GM23248 (cell line): ENCODE results near the gene VGLL2. TPM values are rescaled to one million over a fixed set of nuclear protein-coding genes. Genes with fewer than 3 reads are reported as not detected.

ENCODE experiments used
- DNase-seq: peaks from one replicate; pipeline ENCODE4 v3.0.0-alpha.2; 2015
- H2AFZ ChIP-seq: fragments of 200-600 bp; sonication (generic); 2 replicates; pipeline ENCODE4 v1.6.1; 2016; ENCODE audit warnings: antibody characterized with exemption
- H3F3A ChIP-seq: fragments of 200-600 bp; sonication (generic); 2 replicates; pipeline ENCODE4 v1.6.1; 2016; ENCODE audit warnings: mild to moderate bottlenecking, antibody characterized with exemption, mixed run types; ENCODE audit not compliant: insufficient read depth
- H3K27ac ChIP-seq: fragments of 200-600 bp; sonication (generic); 2 replicates; pipeline ENCODE4 v1.5.1; 2016; ENCODE audit warnings: mild to moderate bottlenecking
- H3K27me3 ChIP-seq: fragments of 200-600 bp; sonication (generic); replicated peaks from 2 replicates; pipeline ENCODE4 v1.6.1; 2016; ENCODE audit warnings: mild to moderate bottlenecking; ENCODE audit not compliant: insufficient read depth
- H3K36me3 ChIP-seq: fragments of 200-600 bp; sonication (generic); 2 replicates; pipeline ENCODE4 v1.6.1; 2016; ENCODE audit warnings: low read depth, mild to moderate bottlenecking
- H3K4me1 ChIP-seq: fragments of 200-600 bp; sonication (generic); 2 replicates; pipeline ENCODE4 v1.6.1; 2016; ENCODE audit warnings: mild to moderate bottlenecking; ENCODE audit not compliant: insufficient read depth
- H3K4me2 ChIP-seq: fragments of 200-600 bp; sonication (generic); one replicate; pipeline ENCODE4 v1.6.1; 2016; ENCODE audit warnings: mild to moderate bottlenecking; ENCODE audit not compliant: unreplicated experiment
- H3K4me3 ChIP-seq: fragments of 200-600 bp; sonication (generic); 2 replicates; pipeline ENCODE4 v1.5.1; 2016; ENCODE audit warnings: mild to moderate bottlenecking
- H3K79me2 ChIP-seq: fragments of 200-600 bp; sonication (generic); 2 replicates; pipeline ENCODE4 v1.6.1; 2016; ENCODE audit warnings: mild to moderate bottlenecking; ENCODE audit not compliant: insufficient read depth
- H3K9ac ChIP-seq: fragments of 200-600 bp; sonication (generic); 2 replicates; pipeline ENCODE4 v1.6.1; 2016; ENCODE audit warnings: mild to moderate bottlenecking
- H3K9me2 ChIP-seq: fragments of 200-600 bp; sonication (generic); 2 replicates; pipeline ENCODE4 v1.6.1; 2016; ENCODE audit warnings: mixed run types, mild to moderate bottlenecking, moderate library complexity; ENCODE audit not compliant: insufficient read depth
- H3K9me3 ChIP-seq: fragments of 200-600 bp; sonication (generic); one replicate; pipeline ENCODE4 v1.6.1; 2017; ENCODE audit warnings: low read depth
- H4K20me1 ChIP-seq: fragments of 200-600 bp; sonication (generic); 2 replicates; pipeline ENCODE4 v1.6.0; 2016; ENCODE audit not compliant: insufficient read depth
- EZH2 ChIP-seq: fragments of 200-600 bp; sonication (generic); IDR thresholded peaks from 2 replicates; pipeline ENCODE4 v1.6.1; 2018; ENCODE audit warnings: antibody characterized with exemption, mild to moderate bottlenecking; ENCODE audit not compliant: insufficient read depth, poor library complexity, severe bottlenecking
- EZH2phosphoT487 ChIP-seq: fragments of 200-600 bp; sonication (generic); IDR thresholded peaks from 2 replicates; pipeline ENCODE4 v1.6.1; 2018; ENCODE audit warnings: antibody characterized with exemption, moderate library complexity, mild to moderate bottlenecking, low read depth; ENCODE audit not compliant: insufficient read depth
- WGBS, 2 experiments: methylation state at CpG; one replicate each; pipeline ENCODE4 v1.1.6; 2015 to 2017; ENCODE audit warnings: low lambda C conversion rate in 2 of 2, low coverage in 1 of 2; ENCODE audit errors: missing lambda C conversion rate in 2 of 2; 5-methylcytosine and 5-hydroxymethylcytosine counted together
- in situ Hi-C: fragments of 300-500 bp; cut with MboI; formaldehyde crosslinking; loops from 2 replicates; pipeline ENCODE4 v1.15.0; 2020
- polyA plus RNA-seq: library from polyadenylated mRNA; unstranded; fragments of >200 nt; fragmentation: Nextera tagmentation; extraction: Ambion mirVana; gene quantifications from 2 replicates; pipeline ENCODE4 v1.2.1, GENCODE V29; 2016
- total RNA-seq: library from RNA; depleted of rRNA; stranded (reverse); fragments of >200 nt; shearing (Covaris generic); gene quantifications from 2 replicates; pipeline ENCODE4 v1.2.3, GENCODE V29; 2014

VGLL2 gene
- total and polyA plus RNA-seq, 2 experiments from 2014 or later, result not detected

DNA sequence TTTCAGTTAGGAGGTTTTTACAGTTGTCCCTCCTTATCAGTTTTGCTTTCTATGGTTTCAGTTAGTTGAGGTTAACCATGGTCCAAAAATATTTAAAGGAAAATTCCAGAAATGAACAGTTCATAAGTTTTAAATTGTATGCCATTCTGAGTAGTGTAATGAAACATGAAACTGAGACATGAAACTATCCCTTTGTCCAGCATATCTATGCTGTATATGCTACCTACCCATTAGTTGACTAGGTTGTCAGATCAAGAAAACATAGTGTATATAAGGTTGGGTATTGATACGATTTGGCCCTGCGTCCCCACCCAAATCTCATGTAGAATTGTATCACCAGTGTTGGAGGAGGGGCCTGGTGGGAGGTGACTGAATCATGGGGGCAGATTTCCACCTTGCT, 39.1 kb downstream of the VGLL2 start:
- Histone ChIP-seq H3K9me3 (no peaks in the 10 kb centered on the region), H3F3A (no peaks in the 10 kb centered on the region), H3K27ac (no peak overlapping the region), H3K9ac (no peak overlapping the region), H3K79me2 (no peaks in the 10 kb centered on the region), H3K4me3 (no peak overlapping the region), H2AFZ (no peak overlapping the region), H4K20me1 (no peaks in the 10 kb centered on the region), H3K27me3 (no peaks in the 10 kb centered on the region), H3K4me2 (no peak overlapping the region), H3K9me2 (no peaks in the 10 kb centered on the region), H3K36me3 (no peaks in the 10 kb centered on the region), H3K4me1 (no peaks in the 10 kb centered on the region)
- in situ Hi-C loops, result no loop called here
- WGBS, 2 experiments, result 55 to 59% methylated on average over 2 of the region's 2 CpGs
- no peak for DNase-seq
- TF ChIP-seq EZH2, result no peak
- TF ChIP-seq EZH2phosphoT487, result no peak

DNA sequence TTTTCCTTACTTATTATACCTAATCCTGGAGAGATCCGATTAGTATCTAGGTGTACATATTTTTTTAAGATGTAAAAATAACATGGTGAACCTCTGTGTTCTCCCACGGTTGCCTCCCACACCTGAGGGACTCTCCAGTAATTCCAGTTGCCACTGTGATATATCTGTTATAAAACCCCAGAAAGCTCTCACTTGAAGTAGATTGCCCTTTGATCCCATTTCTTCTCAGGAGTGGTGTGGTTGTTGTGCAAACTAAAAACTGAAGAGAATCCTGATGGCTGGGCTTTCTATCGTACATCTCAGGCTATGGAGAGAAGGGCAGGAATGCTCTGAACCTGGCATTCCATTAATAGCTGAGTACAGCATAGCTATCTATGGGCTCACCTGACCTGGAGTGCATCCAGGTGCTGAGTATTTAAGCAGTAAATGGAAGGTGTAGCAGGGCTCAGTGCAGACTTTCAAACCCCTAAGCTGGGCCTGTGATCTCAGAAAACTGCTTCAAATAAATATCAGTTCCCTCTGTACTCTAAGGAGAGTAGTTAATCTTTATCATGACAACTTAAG, 41.0 kb downstream of the VGLL2 start:
- Histone ChIP-seq H4K20me1 (no peaks in the 10 kb centered on the region), H2AFZ (no peak overlapping the region), H3K9ac (no peak overlapping the region), H3K9me2 (no peaks in the 10 kb centered on the region), H3K27me3 (no peaks in the 10 kb centered on the region), H3K79me2 (no peaks in the 10 kb centered on the region), H3K4me1 (no peaks in the 10 kb centered on the region), H3K4me3 (no peak overlapping the region), H3K9me3 (no peaks in the 10 kb centered on the region), H3K36me3 (no peaks in the 10 kb centered on the region), H3F3A (no peaks in the 10 kb centered on the region), H3K4me2 (no peak overlapping the region), H3K27ac (no peak overlapping the region)
- WGBS, 2 experiments, result 60 to 72% methylated on average over 3 of the region's 3 CpGs
- no peak for DNase-seq
- TF ChIP-seq EZH2 (no peak), EZH2phosphoT487 (no peak)
- in situ Hi-C loops, result no loop called here

- H4K20me1 ChIP-seq, result no peaks in the 10 kb centered on the region
- 89 to 96% methylated on average over 3 of the region's 3 CpGs for WGBS, 2 experiments
- TF ChIP-seq EZH2 (no peak), EZH2phosphoT487 (no peak)
- no peak overlapping the region for H3K4me2 ChIP-seq
- no peak overlapping the region for H3K27ac ChIP-seq
- H3K4me3 ChIP-seq, result no peak overlapping the region
- H3K9me3 ChIP-seq, result no peaks in the 10 kb centered on the region
- no peaks in the 10 kb centered on the region for H3K4me1 ChIP-seq
- H3K79me2 ChIP-seq, result no peaks in the 10 kb centered on the region
- H3K27me3 ChIP-seq, result no peaks in the 10 kb centered on the region
- no peaks in the 10 kb centered on the region for H3K36me3 ChIP-seq
- no peak overlapping the region for H3K9ac ChIP-seq
- in situ Hi-C loops, result no loop called here
- no peak for DNase-seq
- H3F3A ChIP-seq, result no peaks in the 10 kb centered on the region
- H2AFZ ChIP-seq, result no peak overlapping the region
- no peaks in the 10 kb centered on the region for H3K9me2 ChIP-seq
Observed at GRCh38 chr6:117307655-117308054, 42.3 kb downstream of the VGLL2 start.

- Histone ChIP-seq H3K4me3 (no peak overlapping the region), H3K27ac (no peak overlapping the region), H3K4me2 (no peak overlapping the region), H3K9ac (no peak overlapping the region), H2AFZ (no peak overlapping the region), H3K27me3 (no peaks in the 10 kb centered on the region), H3K36me3 (no peaks in the 10 kb centered on the region), H3F3A (no peaks in the 10 kb centered on the region), H3K79me2 (no peaks in the 10 kb centered on the region), H3K9me2 (no peaks in the 10 kb centered on the region), H3K9me3 (no peaks in the 10 kb centered on the region), H4K20me1 (no peaks in the 10 kb centered on the region), H3K4me1 (no peaks in the 10 kb centered on the region)
- in situ Hi-C loops, result no loop called here
- DNase-seq, result no peak
- WGBS, 2 experiments, result 44 to 56% methylated on average over 3 of the region's 3 CpGs
- TF ChIP-seq EZH2phosphoT487, result no peak
- TF ChIP-seq EZH2, result no peak
Observed at GRCh38 chr6:117309069-117309468, 43.7 kb downstream of the VGLL2 start.

DNA sequence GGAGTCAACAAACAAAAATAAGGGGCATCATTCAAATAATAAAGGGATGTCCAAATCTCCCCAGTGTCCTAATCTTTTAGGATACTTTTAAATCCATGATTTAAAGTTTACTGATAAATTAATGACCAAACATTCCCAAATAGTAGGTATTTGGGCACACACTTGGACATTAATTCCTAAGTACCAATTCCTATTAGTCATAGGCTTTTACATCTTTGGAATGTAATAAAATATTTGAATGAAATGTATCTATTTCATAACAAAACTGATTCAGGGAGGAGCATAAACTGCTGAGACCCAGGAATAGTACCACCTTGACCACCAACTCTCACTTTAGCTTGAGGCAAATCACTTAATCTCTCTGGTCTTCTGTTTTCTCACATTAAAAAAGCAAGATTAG, 44.3 kb downstream of the VGLL2 start:
- H3K4me2 ChIP-seq, result no peak overlapping the region
- no peaks in the 10 kb centered on the region for H3K4me1 ChIP-seq
- no peak for TF ChIP-seq EZH2
- TF ChIP-seq EZH2phosphoT487, result no peak
- no peak overlapping the region for H3K9ac ChIP-seq
- no peak overlapping the region for H3K4me3 ChIP-seq
- H3K36me3 ChIP-seq, result no peaks in the 10 kb centered on the region
- H3K79me2 ChIP-seq, result no peaks in the 10 kb centered on the region
- H3K9me3 ChIP-seq, result no peaks in the 10 kb centered on the region
- H4K20me1 ChIP-seq, result no peaks in the 10 kb centered on the region
- no peaks in the 10 kb centered on the region for H3F3A ChIP-seq
- H2AFZ ChIP-seq, result no peak overlapping the region
- in situ Hi-C loops, result no loop called here
- DNase-seq, result peak; percentile 5
- H3K27me3 ChIP-seq, result no peaks in the 10 kb centered on the region
- H3K9me2 ChIP-seq, result no peaks in the 10 kb centered on the region
- no peak overlapping the region for H3K27ac ChIP-seq
